Measurements from ENCODE around the gene C13orf46. TPM values are rescaled to one million over a fixed set of nuclear protein-coding genes. Genes with fewer than 3 reads are reported as not detected.

C13orf46 gene
- total and polyA plus RNA-seq, 4 donors: 0.10 to 0.17 TPM; not detected in 2

GRCh38 chr13:113930671-113931637 lies 42.9 kb downstream of the C13orf46 start:
- H3K9ac ChIP-seq (ENCODE audit: low read depth in 1 of 2, low read length in 2 of 2): no peak overlapping the region
- 85% methylated on average over 36 of the region's 36 CpGs for WGBS

More at GRCh38 chr13:113930671-113931637, 42.9 kb downstream of the C13orf46 start:
- H3K9me3 ChIP-seq (ENCODE audit: control insufficient read depth in 4 of 4, low read length in 3 of 4): no peaks in the 10 kb centered on the region
- TF ChIP-seq HNF4G (IDR thresholded peaks at IDR 0.05): no peak
- no peak for TF ChIP-seq REST (IDR thresholded peaks at IDR 0.05)
- no peak for TF ChIP-seq ZBTB33 (IDR thresholded peaks at IDR 0.05)
- no peak for TF ChIP-seq MAX (IDR thresholded peaks at IDR 0.05)
- no peak for TF ChIP-seq FOXA2 (IDR thresholded peaks at IDR 0.05)
- TF ChIP-seq TAF1 (conservative IDR thresholded peaks at IDR 0.05): no peak
- TF ChIP-seq RAD21 (IDR thresholded peaks at IDR 0.05): no peak
- no peak for TF ChIP-seq EGR1 (IDR thresholded peaks at IDR 0.05; ENCODE audit: low read depth in 2 of 2)
- TF ChIP-seq HNF4A (conservative IDR thresholded peaks at IDR 0.05): no peak
- no peak for TF ChIP-seq RXRA (IDR thresholded peaks at IDR 0.05)
- TF ChIP-seq FOXA1 (IDR thresholded peaks at IDR 0.05): no peak
- no peak for TF ChIP-seq GABPA (IDR thresholded peaks at IDR 0.05 in 1 of 2, conservative IDR thresholded peaks at IDR 0.05 in 1 of 2)
- no peak for TF ChIP-seq JUND (IDR thresholded peaks at IDR 0.05)
- no peak for TF ChIP-seq YY1 (IDR thresholded peaks at IDR 0.05)
- no peak for TF ChIP-seq SP1 (IDR thresholded peaks at IDR 0.05)
- TF ChIP-seq ATF3 (IDR thresholded peaks at IDR 0.05): no peak
- TF ChIP-seq NR2F2 (IDR thresholded peaks at IDR 0.05): no peak
- TF ChIP-seq CTCF (IDR thresholded peaks at IDR 0.05; ENCODE audit: low read depth, low read length, missing input control): no peak
- H3K27ac ChIP-seq (ENCODE audit: low read depth in 1 of 2, low read length in 2 of 2): no peak overlapping the region
- no peaks in the 10 kb centered on the region for H3K27me3 ChIP-seq (ENCODE audit: control insufficient read depth in 4 of 4, insufficient read depth in 4 of 4, low read length in 3 of 4)
- H3K4me3 ChIP-seq (ENCODE audit: low read depth in 1 of 3, low read length in 3 of 3): no peak overlapping the region
- H3K36me3 ChIP-seq (ENCODE audit: control insufficient read depth in 4 of 4, insufficient read depth in 3 of 4, low read depth in 1 of 4, low read length in 3 of 4): no peaks in the 10 kb centered on the region
- no peaks in the 10 kb centered on the region for H3K4me1 ChIP-seq (ENCODE audit: control insufficient read depth in 4 of 4, insufficient read depth in 4 of 4, low read length in 3 of 4)
- no peak for DNase-seq (ENCODE audit: low spot score)
